Heart left ventricle (tissue), 13 donors: ENCODE data around the gene PTPRS.

Experiments
- CTCF ChIP-seq, 12 donors: fragments of 200-600 bp; sonication (generic) in 4 of 12; IDR thresholded peaks; one replicate each; pipeline versions ENCODE4 v1.5.0 to v1.8.0; 2018 to 2022; ENCODE audit warnings: antibody characterized with exemption in 12 of 12, mild to moderate bottlenecking in 5 of 12
- POLR2A ChIP-seq, 2 donors: fragments of 450-650 bp; IDR thresholded peaks; one replicate each; pipeline ENCODE4 v1.6.1; 2017; ENCODE audit warnings: antibody characterized with exemption in 2 of 2, mild to moderate bottlenecking in 2 of 2, moderate library complexity in 2 of 2
- donor health status: ischemic (EF 13 %, LVEDD 7.1; RV severe dilation, severe dysfunction).
- donor health status: DM: no; HTN: yes; CAD: no.
- donor health status: DM: no; HTN: no; CAD: no.
- donor health status: ischemic (EF 25% LVEDD 6.9; RV normal size, moderate dysfunction).
- donor health status: ischemic (EF 25% LVEDD 5.7; RV mildly dilated, moderate dysfunction).
- donor health status: ischemic (EF 35%, LVEDD 5.7; RV mildly dilated, moderate dysfunction).
- donor health status: nonischemic (EF 11% LVEDD 7.7; RV severe dilation, severe dysfunction).
- donor health status: DM: yes; HTN: yes; CAD: no.
- donor health status: PGD.
- donor health status: ischemic (EF 29% LVEDD 5.4; RV normal size, mild dysfunction).
- donor health status: nonischemic (EF 23%, LVEDD 6.1; RV moderate dilation, normal function).

GRCh38 chr19:5314012-5314906 is 26.4 kb downstream of the PTPRS start:
- TF ChIP-seq CTCF (IDR thresholded peaks at IDR 0.05) (no peak), POLR2A (IDR thresholded peaks at IDR 0.05) (no peak)
